K562 (cell line): ENCODE data around the gene MYO9A. TPM values are rescaled to one million over a fixed set of nuclear protein-coding genes. Genes with fewer than 3 reads are reported as not detected.
"Not testable (repeated sequence)": the region's sequence is repeated elsewhere in the genome, so short reads cannot be mapped to it uniquely, and the experiment has no call there.

Experiments used
- ATAC-seq: fragments of 200-7000 bp; cut with Tn5 transposase; 3 replicates; pipeline ENCODE4 v1.9.1; 2020; ENCODE audit warnings: moderate library complexity
- BruUV-seq: library from RNA; stranded (reverse); fragments of 400-500 nt; replicated peaks from 2 replicates; lab custom pipeline; 2021; lab: Mats Ljungman, UMichigan
- CTCF ChIA-PET: fragments of 300-600 bp; formaldehyde crosslinking; extraction: SDS; loops from one replicate; lab custom pipeline; 2021; ENCODE audit warnings: low intra/inter-chr PET ratio; lab: Yijun Ruan, JAX
- POLR2A ChIA-PET: fragments of 300-600, 350-650 bp; sonication (Branson Sonifier 250); formaldehyde crosslinking; extraction: SDS; loops from one replicate; lab custom pipeline; 2021; ENCODE audit warnings: antibody characterized with exemption, inconsistent platforms; lab: Yijun Ruan, JAX
- DNase-seq, 4 experiments: peaks; one replicate each; pipeline versions ENCODE4 v3.0.0 to v3.0.0-alpha.2; 2011 to 2018; ENCODE audit warnings: low spot score in 3 of 4, mixed read lengths in 3 of 4; ENCODE audit errors: extremely low read depth in 1 of 4
- FAIRE-seq: peaks from 2 replicates; lab custom pipeline; 2011; peaks lifted over from hg19 to GRCh38; lab: Jason Lieb, UNC
- H2AFZ ChIP-seq: 2 replicates; pipeline ENCODE4 v1.6.0; 2011; ENCODE audit warnings: low read depth, low read length, control low read depth, inconsistent platforms
- H3K27ac ChIP-seq: fragments of 200-600 bp; 3 replicates; pipeline ENCODE4 v1.8.0; 2011; ENCODE audit warnings: low read depth, mild to moderate bottlenecking, control low read depth, inconsistent platforms, low read length, moderate library complexity, mixed read lengths; ENCODE audit errors: extremely low read depth
- H3K27me3 ChIP-seq, 2 experiments: fragments of 300-600 bp in 1 of 2; 2 replicates in 1 of 2; 3 replicates in 1 of 2; pipeline versions ENCODE4 v1.6.0 to v1.8.0; 2011; ENCODE audit warnings: inconsistent platforms in 2 of 2, low read length in 2 of 2, mild to moderate bottlenecking in 1 of 2, mixed read lengths in 1 of 2, moderate library complexity in 1 of 2; ENCODE audit not compliant: control insufficient read depth in 2 of 2, insufficient read depth in 2 of 2
- H3K36me3 ChIP-seq: fragments of 300-600 bp; 3 replicates; pipeline ENCODE4 v1.8.0; 2011; ENCODE audit warnings: mild to moderate bottlenecking, low read length, inconsistent platforms; ENCODE audit not compliant: control insufficient read depth, insufficient read depth
- H3K4me1 ChIP-seq, 2 experiments: fragments of 200-600 bp in 1 of 2; replicated peaks in 1 of 2; 2 replicates in 1 of 2; 3 replicates in 1 of 2; pipeline versions ENCODE4 v1.5.1 to v1.8.0; 2011; ENCODE audit warnings: inconsistent platforms in 2 of 2, low read length in 2 of 2, mild to moderate bottlenecking in 1 of 2, mixed read lengths in 1 of 2, moderate library complexity in 1 of 2; ENCODE audit not compliant: control insufficient read depth in 2 of 2, insufficient read depth in 2 of 2
- H3K4me2 ChIP-seq: 2 replicates; pipeline ENCODE4 v1.6.1; 2011; ENCODE audit warnings: low read length, control low read depth, inconsistent platforms, mixed read lengths; ENCODE audit not compliant: insufficient read depth
- H3K4me3 ChIP-seq: fragments of 200-600 bp; sonication (generic), shearing (Covaris generic); 2 replicates; pipeline ENCODE4 v1.5.1; 2016; ENCODE audit warnings: control low read depth, inconsistent platforms
- H3K79me2 ChIP-seq: fragments of 200-600 bp; 3 replicates; pipeline ENCODE4 v1.8.0; 2011; ENCODE audit warnings: low read length, inconsistent platforms; ENCODE audit not compliant: control insufficient read depth, insufficient read depth
- H3K9ac ChIP-seq, 2 experiments: 2 replicates each; pipeline versions ENCODE4 v1.6.0 to v1.6.1; 2011; ENCODE audit warnings: low read depth in 2 of 2, low read length in 2 of 2, control low read depth in 1 of 2, inconsistent platforms in 1 of 2, mild to moderate bottlenecking in 1 of 2, mixed read lengths in 1 of 2; ENCODE audit not compliant: insufficient read depth in 1 of 2
- H3K9me1 ChIP-seq: one replicate; pipeline ENCODE4 v1.6.0; 2011; ENCODE audit warnings: inconsistent platforms, mild to moderate bottlenecking, low read length, moderate library complexity; ENCODE audit not compliant: control insufficient read depth, insufficient read depth
- H3K9me3 ChIP-seq: replicated peaks from 2 replicates; pipeline ENCODE4 v1.5.1; 2011; ENCODE audit warnings: low read depth, low read length, inconsistent platforms; ENCODE audit not compliant: control insufficient read depth, insufficient read depth
- H4K20me1 ChIP-seq: replicated peaks from 2 replicates; pipeline ENCODE4 v1.6.1; 2011; ENCODE audit warnings: low read length, inconsistent platforms, mixed read lengths; ENCODE audit not compliant: control insufficient read depth, insufficient read depth
- RBM25 ChIP-seq: fragments of 200-400 bp; formaldehyde crosslinking; IDR thresholded peaks from 2 replicates; pipeline ENCODE4 v1.6.1; 2018; ENCODE audit warnings: low read length, low read depth, moderate library complexity; ENCODE audit not compliant: severe bottlenecking
- TCFL5 ChIP-seq: fragments of 250-450 bp; sonication (Bioruptor Pico); conservative IDR thresholded peaks from 2 replicates; pipeline ENCODE4 v1.6.1; 2021; ENCODE audit warnings: mild to moderate bottlenecking, moderate library complexity, matching md5 sums
- WGBS: fragments of 100-300 bp; shearing (Covaris generic); methylation state at CpG from one replicate; pipeline ENCODE4 v1.1.6; 2016; ENCODE audit warnings: low coverage, mixed read lengths; ENCODE audit not compliant: insufficient coverage; ENCODE audit errors: missing lambda C conversion rate; 5-methylcytosine and 5-hydroxymethylcytosine counted together
- in situ Hi-C: fragments of 300-500 bp; cut with MboI; formaldehyde crosslinking; loops from 4 replicates; pipeline ENCODE4 v1.15.0; 2018; ENCODE audit warnings: inconsistent platforms, mixed read lengths
- intact Hi-C: fragments of 100-400 bp; cut with micrococcal nuclease; formaldehyde crosslinking; loops from 2 replicates; pipeline ENCODE4 v1.14.2; 2022
- polyA plus RNA-seq, 8 experiments: library from polyadenylated mRNA; depleted of rRNA in 4 of 8; stranded (reverse) in 5 of 8; unstranded in 3 of 8; fragments of >200 nt; fragmentation: Nextera tagmentation in 2 of 8; fragmentation: Illumina TruSeq in 1 of 8; extraction: Ambion mirVana in 2 of 8; extraction: Trizol in 1 of 8; gene quantifications; 2 replicates each; pipeline versions ENCODE4 v1.2.1 to v1.2.3, GENCODE V29; 2011 to 2014; ENCODE audit warnings: inconsistent platforms in 1 of 8, missing spikeins in 1 of 8
- total RNA-seq, 7 experiments: library from RNA; depleted of rRNA in 6 of 7; stranded (reverse); fragments of >200 nt in 6 of 7; fragmentation: Illumina TruSeq in 2 of 7; extraction: Trizol in 2 of 7; gene quantifications; 2 replicates each; pipeline versions ENCODE4 v1.2.1 to v1.2.3, GENCODE V29; 2011 to 2021; ENCODE audit warnings: low replicate concordance in 1 of 7

Gene MYO9A
- total and polyA plus RNA-seq, 9 of the 15 experiments (the other 6 are each of a cell fraction or from before 2014, with no cell fraction given) = 1.9 to 15.4 (median 5.8) TPM

GRCh38 chr15:71998717-71999116, 119.2 kb downstream of the MYO9A start:
- in situ Hi-C loops, POLR2A ChIA-PET, ATAC-seq, DNase-seq, H3K4me1 ChIP-seq, FAIRE-seq, BruUV-seq, H3K9me1 ChIP-seq, H3K9ac ChIP-seq, H3K36me3 ChIP-seq, H2AFZ ChIP-seq, H3K79me2 ChIP-seq, H3K9me3 ChIP-seq, H3K4me3 ChIP-seq, H3K27me3 ChIP-seq, H3K27ac ChIP-seq, intact Hi-C loops, H4K20me1 ChIP-seq, H3K4me2 ChIP-seq: not testable (repeated sequence)
- TF ChIP-seq RBM25 = peak; percentile 62
- CTCF ChIA-PET = interaction anchor here (0.5 kb wide), 1 partner anchor 486 kb away, joined by 4 read pairs; no protein-coding TSS in a partner anchor
- WGBS = no CpG with 5 or more reads among the region's 6 CpGs

- H3K79me2 ChIP-seq = no peaks in the 10 kb centered on the region
- no peak for ATAC-seq
- no peak for FAIRE-seq
- H3K9me3 ChIP-seq = no peaks in the 10 kb centered on the region
- WGBS = 41% methylated on average over 4 of the region's 4 CpGs
- no peak overlapping the region for H3K4me2 ChIP-seq
- ChIA-PET CTCF (no interaction called here), POLR2A (no interaction called here)
- no peaks in the 10 kb centered on the region for H3K36me3 ChIP-seq
- H2AFZ ChIP-seq = no peak overlapping the region
- H3K4me1 ChIP-seq = no peaks in the 10 kb centered on the region
- H3K9ac ChIP-seq = no peak overlapping the region
- in situ Hi-C loops = no loop called here
- no peak for DNase-seq
- H4K20me1 ChIP-seq = no peaks in the 10 kb centered on the region
- H3K27me3 ChIP-seq = no peaks in the 10 kb centered on the region
- no peak overlapping the region for H3K27ac ChIP-seq
- TF ChIP-seq TCFL5 (CRISPR knock-in tag) = no peak
- BruUV-seq = no TSS peak
- H3K9me1 ChIP-seq = no peaks in the 10 kb centered on the region
- intact Hi-C loops = no loop called here
- H3K4me3 ChIP-seq = no peak overlapping the region
These were observed 120.3 kb downstream of the MYO9A start for GRCh38 chr15:71997691-71998090.
